IMR-90 (cell line): ENCODE measurements around the gene RAI14. TPM values are rescaled to one million over a fixed set of nuclear protein-coding genes. Genes with fewer than 3 reads are reported as not detected.

Source experiments
- ATAC-seq: fragments of 200-7000 bp; cut with Tn5 transposase; 2 replicates; pipeline ENCODE4 v1.9.1; 2020; ENCODE audit warnings: low read depth, mild to moderate bottlenecking, moderate library complexity
- BruUV-seq: library from RNA; stranded (reverse); fragments of 400-500 nt; replicated peaks from 2 replicates; lab custom pipeline; 2021; lab: Mats Ljungman, UMichigan
- CTCF ChIA-PET: fragments of 300-600 bp; formaldehyde crosslinking; extraction: SDS; loops from one replicate; lab custom pipeline; 2021; ENCODE audit warnings: antibody characterized with exemption; lab: Yijun Ruan, JAX
- POLR2A ChIA-PET: fragments of 300-600 bp; sonication (Branson Sonifier 250); formaldehyde crosslinking; loops from one replicate; lab custom pipeline; 2022; ENCODE audit warnings: antibody characterized with exemption; ENCODE audit not compliant: unreplicated experiment; lab: Charles Lee
- DNase-seq: peaks from one replicate; pipeline ENCODE4 v3.0.0; 2013
- H2AFZ ChIP-seq: replicated peaks from 2 replicates; pipeline ENCODE3; 2013; ENCODE audit warnings: low read length, mild to moderate bottlenecking; ENCODE audit not compliant: poor library complexity
- H2AK5ac ChIP-seq: 2 replicates; pipeline ENCODE4 v1.6.1; 2013; ENCODE audit warnings: low read depth, low read length, inconsistent platforms
- H2AK9ac ChIP-seq: replicated peaks from 2 replicates; pipeline ENCODE3; 2013; ENCODE audit warnings: mild to moderate bottlenecking, low read depth, low read length, moderate library complexity; ENCODE audit not compliant: poor library complexity
- H2BK120ac ChIP-seq: 2 replicates; pipeline ENCODE4 v1.6.1; 2013; ENCODE audit warnings: low read depth, low read length, inconsistent platforms
- H2BK15ac ChIP-seq: 3 replicates; pipeline ENCODE4 v1.6.1; 2013; ENCODE audit warnings: low read depth, low read length, inconsistent platforms
- H2BK20ac ChIP-seq: 2 replicates; pipeline ENCODE4 v1.6.1; 2013; ENCODE audit warnings: low read depth, mild to moderate bottlenecking, inconsistent platforms, low read length, moderate library complexity
- H2BK5ac ChIP-seq: 2 replicates; pipeline ENCODE4 v1.6.1; 2013; ENCODE audit warnings: mild to moderate bottlenecking, low read depth, low read length, inconsistent platforms; ENCODE audit not compliant: poor library complexity, severe bottlenecking
- H3K14ac ChIP-seq: replicated peaks from 2 replicates; pipeline ENCODE4 v1.6.1; 2013; ENCODE audit warnings: low read depth, low read length, inconsistent platforms
- H3K18ac ChIP-seq: 2 replicates; pipeline ENCODE4 v1.6.1; 2013; ENCODE audit warnings: low read depth, low read length, control low read depth
- H3K23ac ChIP-seq: 2 replicates; pipeline ENCODE4 v1.6.1; 2013; ENCODE audit warnings: low read depth, low read length, inconsistent platforms
- H3K27ac ChIP-seq: 2 replicates; pipeline ENCODE4 v1.5.1; 2013; ENCODE audit warnings: mild to moderate bottlenecking, control low read depth, low read length; ENCODE audit not compliant: insufficient read depth
- H3K27me3 ChIP-seq: 2 replicates; pipeline ENCODE4 v1.6.1; 2013; ENCODE audit warnings: low read length; ENCODE audit not compliant: control insufficient read depth, insufficient read depth
- H3K36me3 ChIP-seq: 2 replicates; pipeline ENCODE4 v1.6.1; 2013; ENCODE audit warnings: low read length, mixed read lengths; ENCODE audit not compliant: control insufficient read depth, insufficient read depth
- H3K4ac ChIP-seq: 2 replicates; pipeline ENCODE4 v1.6.1; 2013; ENCODE audit warnings: low read depth, low read length, inconsistent platforms
- H3K4me1 ChIP-seq: 2 replicates; pipeline ENCODE4 v1.6.1; 2013; ENCODE audit warnings: low read length, mixed read lengths; ENCODE audit not compliant: control insufficient read depth, insufficient read depth
- H3K4me2 ChIP-seq: 2 replicates; pipeline ENCODE4 v1.6.1; 2013; ENCODE audit warnings: low read depth, mild to moderate bottlenecking, control low read depth, low read length, moderate library complexity
- H3K4me3 ChIP-seq: 2 replicates; pipeline ENCODE4 v1.5.1; 2013; ENCODE audit warnings: low read depth, mild to moderate bottlenecking, control low read depth, low read length, moderate library complexity; ENCODE audit not compliant: insufficient read depth
- H3K56ac ChIP-seq: 2 replicates; pipeline ENCODE4 v1.6.1; 2013; ENCODE audit warnings: low read length, inconsistent platforms; ENCODE audit not compliant: insufficient read depth; ENCODE audit errors: extremely low read depth
- H3K79me1 ChIP-seq, 2 experiments: 2 replicates each; pipeline ENCODE4 v1.6.1; 2013; ENCODE audit warnings: low read length in 2 of 2, inconsistent platforms in 1 of 2, low read depth in 1 of 2
- H3K9ac ChIP-seq: 2 replicates; pipeline ENCODE4 v1.6.1; 2013; ENCODE audit warnings: low read depth, low read length, control low read depth
- H3K9me1 ChIP-seq: 2 replicates; pipeline ENCODE4 v1.6.1; 2013; ENCODE audit warnings: low read length, inconsistent platforms; ENCODE audit not compliant: insufficient read depth
- H3K9me3 ChIP-seq: 2 replicates; pipeline ENCODE4 v1.6.1; 2013; ENCODE audit warnings: low read length; ENCODE audit not compliant: control insufficient read depth, insufficient read depth
- H4K20me1 ChIP-seq: 2 replicates; pipeline ENCODE4 v1.6.1; 2013; ENCODE audit warnings: low read length, inconsistent platforms; ENCODE audit not compliant: insufficient read depth
- H4K5ac ChIP-seq: 2 replicates; pipeline ENCODE4 v1.6.1; 2013; ENCODE audit warnings: mild to moderate bottlenecking, low read depth, low read length, control low read depth
- H4K8ac ChIP-seq, 2 experiments: 2 replicates each; pipeline ENCODE4 v1.6.1; 2013; ENCODE audit warnings: low read depth in 2 of 2, low read length in 2 of 2, control low read depth in 1 of 2, inconsistent platforms in 1 of 2
- H4K91ac ChIP-seq: 2 replicates; pipeline ENCODE4 v1.6.1; 2013; ENCODE audit warnings: low read depth, low read length, inconsistent platforms; ENCODE audit not compliant: insufficient read depth
- BHLHE40 ChIP-seq: fragments of 150-350 bp; IDR thresholded peaks from 2 replicates; pipeline ENCODE4 v1.6.1; 2016; ENCODE audit warnings: mild to moderate bottlenecking, low read depth, low read length
- CEBPB ChIP-seq: IDR thresholded peaks from 2 replicates; pipeline ENCODE4 v1.6.1; 2012; ENCODE audit warnings: low read depth, low read length, improper control_type of control experiment
- MAFK ChIP-seq: IDR thresholded peaks from 2 replicates; pipeline ENCODE4 v1.6.1; 2012; ENCODE audit warnings: low read depth, low read length, improper control_type of control experiment
- MXI1 ChIP-seq: IDR thresholded peaks from 2 replicates; pipeline ENCODE4 v1.6.1; 2012; ENCODE audit warnings: low read depth, mild to moderate bottlenecking, low read length, moderate library complexity, borderline replicate concordance
- NFE2L2 ChIP-seq: fragments of 150-350 bp; IDR thresholded peaks from 2 replicates; pipeline ENCODE4 v1.6.1; 2016; ENCODE audit warnings: low read depth, mild to moderate bottlenecking, low read length
- POLR2A ChIP-seq: IDR thresholded peaks from 2 replicates; pipeline ENCODE4 v1.6.1; 2012; ENCODE audit warnings: mild to moderate bottlenecking, low read depth, low read length
- RFX5 ChIP-seq: IDR thresholded peaks from 2 replicates; pipeline ENCODE4 v1.8.0; 2012; ENCODE audit warnings: low read depth, mild to moderate bottlenecking, low read length, moderate library complexity
- WGBS, 2 experiments: methylation state at CpG; one replicate each; pipeline versions ENCODE4 v1.1.5 to v1.1.7; 2013; ENCODE audit warnings: missing lambda C conversion rate in 2 of 2; ENCODE audit not compliant: insufficient read length in 1 of 2; ENCODE audit errors: extremely low coverage in 2 of 2; 5-methylcytosine and 5-hydroxymethylcytosine counted together
- dilution Hi-C: fragments of 300-500 bp; cut with HindIII; formaldehyde crosslinking; loops from one replicate; pipeline ENCODE4 v1.14.3; 2018; ENCODE audit warnings: low sequenced_read_pairs; ENCODE audit not compliant: unreplicated experiment
- in situ Hi-C: fragments of 300-500 bp; cut with MboI; formaldehyde crosslinking; loops from 3 replicates; pipeline ENCODE4 v1.14.3; 2019; ENCODE audit warnings: low sequenced_read_pairs, inconsistent platforms, mixed read lengths
- intact Hi-C: fragments of 100-400 bp; cut with micrococcal nuclease; formaldehyde crosslinking; loops from 2 replicates; pipeline ENCODE4 v1.10.0; 2022
- polyA plus RNA-seq, 3 experiments: library from polyadenylated mRNA; depleted of rRNA; stranded (reverse); fragments of >200 nt; gene quantifications; 2 replicates each; pipeline ENCODE4 v1.2.3, GENCODE V29; 2012; ENCODE audit warnings: low replicate concordance in 1 of 3
- total RNA-seq: library from RNA; depleted of rRNA; stranded (reverse); fragments of >200 nt; gene quantifications from 2 replicates; pipeline ENCODE4 v1.2.3, GENCODE V29; 2012
- TF ChIP-seq, protein P1 (sequence below): fragments of 150-350 bp; IDR thresholded peaks from 2 replicates; pipeline ENCODE4 v1.6.1; 2017; ENCODE audit warnings: mild to moderate bottlenecking, antibody characterized with exemption, low read length, low read depth
- TF ChIP-seq, protein P2 (sequence below): conservative IDR thresholded peaks from 2 replicates; pipeline ENCODE4 v1.5.1; 2012; ENCODE audit warnings: mild to moderate bottlenecking, low read depth, low read length, improper control_type of control experiment
- TF ChIP-seq, protein P3 (sequence below): fragments of 150-350 bp; IDR thresholded peaks from 2 replicates; pipeline ENCODE4 v1.6.1; 2016; ENCODE audit warnings: low read depth, mild to moderate bottlenecking, low read length, moderate library complexity, borderline replicate concordance

Gene RAI14
- total and polyA plus RNA-seq, 2 of the 4 experiments (the other 2 are of a cell fraction): 221 to 267 TPM

GRCh38 chr5:34666392-34667080 is 10.4 kb downstream of the RAI14 start:
- in situ Hi-C loops: no loop called here
- H3K14ac ChIP-seq: no peak overlapping the region; the same call in 1 of the 2 replicates
- peak overlapping the region; percentile 1; the same call in 1 of the 2 replicates for H2AK5ac ChIP-seq
- no peak overlapping the region for H2BK20ac ChIP-seq
- peaks cover 30% of the 10 kb centered on the region for H3K36me3 ChIP-seq
- H3K56ac ChIP-seq: no peak overlapping the region
- 0 out of 2 replicates have a peak overlapping the region, but pooled peaks have one; percentile 28 for H3K4ac ChIP-seq
- ATAC-seq: no peak
- dilution Hi-C loops: no loop called here
- no peaks in the 10 kb centered on the region for H3K9me3 ChIP-seq
- no peak overlapping the region for H3K4me2 ChIP-seq
- peaks cover 0 to 50% of the 10 kb centered on the region in 2 experiments; a peak in 2 of 4 replicates for H3K79me1 ChIP-seq
- no peak overlapping the region for H3K9ac ChIP-seq
- no peak overlapping the region for H4K91ac ChIP-seq
- peaks cover 90% of the 10 kb centered on the region for H4K20me1 ChIP-seq
- H2BK15ac ChIP-seq: no peak overlapping the region
- no peak overlapping the region for H2AK9ac ChIP-seq
- intact Hi-C loops: no loop called here
- peaks cover 40% of the 10 kb centered on the region for H3K9me1 ChIP-seq
- H2BK120ac ChIP-seq: no peak overlapping the region
- no peak overlapping the region for H3K18ac ChIP-seq
- TF ChIP-seq, protein P1, sequence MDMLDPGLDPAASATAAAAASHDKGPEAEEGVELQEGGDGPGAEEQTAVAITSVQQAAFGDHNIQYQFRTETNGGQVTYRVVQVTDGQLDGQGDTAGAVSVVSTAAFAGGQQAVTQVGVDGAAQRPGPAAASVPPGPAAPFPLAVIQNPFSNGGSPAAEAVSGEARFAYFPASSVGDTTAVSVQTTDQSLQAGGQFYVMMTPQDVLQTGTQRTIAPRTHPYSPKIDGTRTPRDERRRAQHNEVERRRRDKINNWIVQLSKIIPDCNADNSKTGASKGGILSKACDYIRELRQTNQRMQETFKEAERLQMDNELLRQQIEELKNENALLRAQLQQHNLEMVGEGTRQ: no peak
- no peak for TF ChIP-seq CEBPB
- TF ChIP-seq MXI1: no peak
- TF ChIP-seq, protein P2, sequence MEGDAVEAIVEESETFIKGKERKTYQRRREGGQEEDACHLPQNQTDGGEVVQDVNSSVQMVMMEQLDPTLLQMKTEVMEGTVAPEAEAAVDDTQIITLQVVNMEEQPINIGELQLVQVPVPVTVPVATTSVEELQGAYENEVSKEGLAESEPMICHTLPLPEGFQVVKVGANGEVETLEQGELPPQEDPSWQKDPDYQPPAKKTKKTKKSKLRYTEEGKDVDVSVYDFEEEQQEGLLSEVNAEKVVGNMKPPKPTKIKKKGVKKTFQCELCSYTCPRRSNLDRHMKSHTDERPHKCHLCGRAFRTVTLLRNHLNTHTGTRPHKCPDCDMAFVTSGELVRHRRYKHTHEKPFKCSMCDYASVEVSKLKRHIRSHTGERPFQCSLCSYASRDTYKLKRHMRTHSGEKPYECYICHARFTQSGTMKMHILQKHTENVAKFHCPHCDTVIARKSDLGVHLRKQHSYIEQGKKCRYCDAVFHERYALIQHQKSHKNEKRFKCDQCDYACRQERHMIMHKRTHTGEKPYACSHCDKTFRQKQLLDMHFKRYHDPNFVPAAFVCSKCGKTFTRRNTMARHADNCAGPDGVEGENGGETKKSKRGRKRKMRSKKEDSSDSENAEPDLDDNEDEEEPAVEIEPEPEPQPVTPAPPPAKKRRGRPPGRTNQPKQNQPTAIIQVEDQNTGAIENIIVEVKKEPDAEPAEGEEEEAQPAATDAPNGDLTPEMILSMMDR: no peak
- no peak for TF ChIP-seq NFE2L2
- no peak for TF ChIP-seq POLR2A
- no peak for TF ChIP-seq RFX5
- no peak for TF ChIP-seq BHLHE40
- no peak for TF ChIP-seq MAFK
- TF ChIP-seq, protein P3, sequence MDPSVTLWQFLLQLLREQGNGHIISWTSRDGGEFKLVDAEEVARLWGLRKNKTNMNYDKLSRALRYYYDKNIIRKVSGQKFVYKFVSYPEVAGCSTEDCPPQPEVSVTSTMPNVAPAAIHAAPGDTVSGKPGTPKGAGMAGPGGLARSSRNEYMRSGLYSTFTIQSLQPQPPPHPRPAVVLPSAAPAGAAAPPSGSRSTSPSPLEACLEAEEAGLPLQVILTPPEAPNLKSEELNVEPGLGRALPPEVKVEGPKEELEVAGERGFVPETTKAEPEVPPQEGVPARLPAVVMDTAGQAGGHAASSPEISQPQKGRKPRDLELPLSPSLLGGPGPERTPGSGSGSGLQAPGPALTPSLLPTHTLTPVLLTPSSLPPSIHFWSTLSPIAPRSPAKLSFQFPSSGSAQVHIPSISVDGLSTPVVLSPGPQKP: no peak
- H2BK5ac ChIP-seq: no peak overlapping the region
- H3K27ac ChIP-seq: peak overlapping the region; percentile 0; the same call in 1 of the 2 replicates
- no peak overlapping the region for H4K5ac ChIP-seq
- no peaks in the 10 kb centered on the region for H3K27me3 ChIP-seq
- DNase-seq: no peak
- H3K4me3 ChIP-seq: no peak overlapping the region
- H3K23ac ChIP-seq: peak overlapping the region; percentile 2; the same call in 1 of the 2 replicates
- POLR2A ChIA-PET: no interaction called here
- H2AFZ ChIP-seq: no peak overlapping the region
- WGBS, 2 experiments: 86% methylated on average over 4 of the region's 8 CpGs; no CpG with 5 or more reads in 1 of the 2 experiments
- peak overlapping the region in 1 of 2 experiments; percentile 8; a peak in 1 of 4 replicates for H4K8ac ChIP-seq
- no TSS peak for BruUV-seq
- CTCF ChIA-PET: no interaction called here
- peaks cover 26% of the 10 kb centered on the region for H3K4me1 ChIP-seq
